ENCODE data around the gene NAA38.

Gene NAA38

GRCh38 chr17:7840441-7840840 lies 16.9 kb downstream of the NAA38 start:
- no peak for DNase-seq (ENCODE audit: low spot score)

DNA sequence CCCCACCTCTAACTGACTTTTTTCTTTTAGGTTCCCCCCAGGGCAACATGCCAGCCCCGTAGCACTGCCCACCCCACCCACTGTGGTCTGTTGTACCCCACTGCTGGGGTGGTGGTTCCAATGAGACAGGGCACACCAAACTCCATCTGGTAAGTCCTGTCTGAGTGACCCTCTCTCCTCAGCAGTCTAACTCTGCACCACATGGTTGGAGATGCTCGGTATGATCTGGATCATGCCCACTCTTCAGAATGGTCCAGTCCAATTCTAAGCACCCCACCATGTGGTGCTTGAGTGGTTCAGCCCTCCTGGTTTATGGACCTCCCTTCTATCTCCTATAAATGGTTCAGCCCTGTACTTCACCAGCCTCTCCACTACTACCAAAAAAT lies 17.5 kb downstream of the NAA38 start:
- DNase-seq (ENCODE audit: low spot score) = peak; percentile 23

DNA sequence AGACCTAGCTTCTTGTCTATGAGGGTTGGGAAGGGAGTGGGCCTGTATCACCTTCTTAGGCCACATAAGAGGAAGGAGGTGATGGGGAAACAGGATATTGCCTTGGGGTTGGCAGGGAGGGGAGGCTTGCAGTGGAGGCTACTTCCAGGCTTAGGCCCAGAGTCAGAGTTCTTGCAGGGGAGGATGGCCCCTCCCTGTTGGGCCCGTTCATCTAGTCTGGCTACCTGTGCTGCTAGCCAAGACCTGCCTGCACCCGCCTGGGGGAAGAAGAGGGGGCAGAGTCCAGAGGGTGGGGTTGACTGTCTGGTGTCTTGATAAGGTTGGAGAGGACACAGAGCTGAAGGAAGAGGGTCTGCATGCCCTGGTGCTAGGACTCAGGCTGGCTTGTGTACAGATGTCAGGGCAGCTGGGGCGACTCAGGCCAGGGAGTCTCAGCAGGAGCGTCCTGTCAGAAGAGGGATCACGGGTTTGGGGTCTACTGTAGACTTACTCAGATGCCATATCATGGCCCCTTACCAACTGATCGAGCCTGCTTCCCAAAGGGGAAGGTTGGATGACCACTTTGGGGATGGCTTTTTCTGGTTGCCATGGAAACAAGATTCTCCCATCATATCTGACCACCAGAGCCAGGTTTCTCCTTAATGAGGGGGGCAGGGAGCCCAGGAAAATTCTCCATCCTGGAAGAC lies 18.0 kb downstream of the NAA38 start:
- DNase-seq (ENCODE audit: low spot score) = no peak

- DNase-seq (ENCODE audit: low spot score) = peak; percentile 30
Observed at GRCh38 chr17:7838090-7839075, 19.0 kb downstream of the NAA38 start.

DNA sequence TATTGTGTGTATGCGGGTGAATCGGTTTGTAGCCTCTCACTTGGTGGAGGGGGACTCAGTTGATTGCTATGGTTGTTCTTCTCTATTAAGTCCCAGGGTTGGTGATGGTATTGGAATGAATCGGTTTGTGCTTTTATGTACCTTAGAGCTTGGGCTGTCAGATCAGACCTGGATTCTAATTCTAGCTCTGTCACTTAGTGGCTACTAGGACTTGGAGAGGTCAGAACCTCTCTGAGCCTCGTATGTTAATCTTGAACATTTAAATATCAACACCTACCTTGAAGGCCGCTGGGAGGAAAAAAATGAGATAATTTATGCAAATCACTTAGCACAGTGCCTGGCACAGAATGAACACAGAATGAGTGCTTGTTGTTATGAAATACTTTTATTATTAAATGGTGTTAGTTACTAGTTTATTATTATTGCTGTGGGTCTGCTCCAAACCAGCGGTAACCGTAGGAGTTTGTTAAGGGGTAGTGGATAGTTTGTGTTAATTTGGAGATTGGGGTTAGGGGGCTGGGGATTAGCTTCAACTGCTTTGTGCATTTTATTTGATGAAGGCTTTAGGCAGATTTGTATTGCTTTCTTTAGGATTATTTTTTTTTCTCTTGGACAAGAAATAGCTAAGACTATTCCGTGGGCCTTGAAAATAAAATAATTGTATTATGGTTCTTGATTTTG lies 19.8 kb downstream of the NAA38 start:
- peak; percentile 30 for DNase-seq (ENCODE audit: low spot score)

DNA sequence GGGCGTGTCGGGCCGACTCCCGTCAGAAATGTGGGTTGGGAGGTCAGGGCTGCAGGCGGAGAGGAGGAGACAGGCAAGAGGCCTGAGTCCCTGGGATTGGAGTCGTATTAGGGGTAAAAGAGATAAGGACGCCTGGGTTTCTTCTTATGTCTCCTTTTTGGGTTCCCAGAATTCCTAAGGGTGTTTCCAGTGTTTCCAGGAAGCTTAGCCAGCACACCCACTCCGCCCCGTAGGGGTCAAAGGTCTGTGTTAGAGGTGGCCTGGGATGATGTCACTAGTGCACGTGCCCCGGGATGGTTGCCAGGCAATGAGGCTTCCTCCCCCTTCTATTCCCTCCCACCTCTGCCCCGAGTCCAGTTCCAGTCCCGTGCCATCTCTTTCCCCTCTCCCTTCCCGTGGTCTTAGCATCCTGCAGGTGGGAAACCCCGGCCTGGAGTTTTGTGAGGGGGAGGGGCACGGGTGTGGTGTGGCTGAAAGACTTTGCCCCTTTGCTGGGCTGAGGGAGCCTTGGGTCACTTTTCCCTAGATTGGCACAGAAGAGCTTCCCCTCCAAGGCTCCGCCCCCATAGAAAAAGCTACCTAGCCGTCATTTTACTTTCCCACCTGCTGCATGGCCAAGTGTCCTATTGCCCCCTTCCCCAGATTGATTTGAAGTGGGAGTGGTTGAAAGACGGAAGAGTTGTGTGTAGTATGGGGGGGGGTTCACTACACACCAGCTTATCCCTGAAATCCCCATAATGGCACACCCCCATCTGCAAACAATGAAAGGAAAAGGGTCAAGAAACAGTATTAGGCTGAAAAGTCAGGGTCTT lies 20.6 kb downstream of the NAA38 start:
- peak; percentile 96 for DNase-seq (ENCODE audit: low spot score)

DNA sequence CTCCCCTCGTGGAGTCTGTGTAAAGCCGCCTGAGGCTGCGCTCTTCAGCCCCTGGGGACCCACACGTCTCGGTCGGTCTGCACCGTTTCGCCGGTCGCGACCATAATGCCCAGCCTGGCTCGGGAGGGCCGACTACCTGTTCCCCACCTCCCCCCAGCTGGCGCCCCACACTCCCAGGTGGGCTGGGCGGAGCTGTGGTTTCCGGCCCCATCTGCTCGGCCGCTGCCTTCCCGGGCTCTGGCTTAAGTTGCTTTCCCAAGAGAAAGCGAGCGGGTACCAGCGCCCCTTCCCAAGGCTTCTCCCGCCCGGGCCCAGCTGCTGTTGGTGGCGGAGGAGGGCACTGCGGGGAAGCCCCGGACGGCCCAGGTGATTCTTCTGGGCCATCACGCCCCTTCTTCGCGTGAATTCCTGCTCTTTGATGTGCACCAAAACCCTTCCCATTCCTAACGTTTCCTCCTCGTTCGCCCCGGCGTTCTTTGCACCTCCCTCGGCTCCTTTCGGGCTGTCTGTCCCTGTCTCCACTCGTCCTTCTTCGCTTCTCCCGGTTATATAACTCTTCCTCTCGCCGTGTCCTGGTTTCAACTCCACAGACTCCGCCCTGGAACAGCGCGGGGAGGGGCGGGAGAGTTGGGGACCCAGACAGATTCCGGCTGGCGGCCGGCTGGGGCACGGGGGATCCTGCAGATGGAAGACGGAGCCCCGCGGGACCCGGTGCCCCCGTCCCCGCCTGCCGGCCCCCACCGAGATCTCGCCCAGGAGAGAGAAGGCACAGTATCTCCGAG lies 21.4 kb downstream of the NAA38 start:
- DNase-seq (ENCODE audit: low spot score) = peak; percentile 35

- peak; percentile 97 for DNase-seq (ENCODE audit: low spot score)
Observed at GRCh38 chr17:7834957-7835813, 22.2 kb downstream of the NAA38 start.

DNA sequence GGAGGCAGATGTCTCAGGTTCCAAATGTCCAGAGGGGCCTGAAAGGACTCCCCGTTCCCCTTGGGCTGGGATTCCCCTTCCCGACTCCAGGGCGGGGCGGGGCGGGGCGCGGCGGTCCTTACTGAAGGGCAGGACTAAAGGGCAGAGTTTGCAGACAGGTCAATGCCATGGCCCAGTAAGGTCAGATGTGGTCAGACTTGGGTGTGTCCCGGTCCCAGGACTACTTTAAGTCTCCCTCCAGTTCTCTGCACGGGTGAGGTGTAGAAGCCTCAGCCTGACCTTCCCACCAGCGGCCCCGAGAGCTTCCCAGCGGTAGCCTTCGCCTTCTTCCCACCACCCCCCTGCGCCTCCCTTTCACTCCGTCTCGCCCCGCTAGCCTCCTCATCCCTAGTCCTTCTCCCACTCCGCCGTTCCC lies 22.8 kb downstream of the NAA38 start:
- DNase-seq (ENCODE audit: low spot score) = no peak

DNA sequence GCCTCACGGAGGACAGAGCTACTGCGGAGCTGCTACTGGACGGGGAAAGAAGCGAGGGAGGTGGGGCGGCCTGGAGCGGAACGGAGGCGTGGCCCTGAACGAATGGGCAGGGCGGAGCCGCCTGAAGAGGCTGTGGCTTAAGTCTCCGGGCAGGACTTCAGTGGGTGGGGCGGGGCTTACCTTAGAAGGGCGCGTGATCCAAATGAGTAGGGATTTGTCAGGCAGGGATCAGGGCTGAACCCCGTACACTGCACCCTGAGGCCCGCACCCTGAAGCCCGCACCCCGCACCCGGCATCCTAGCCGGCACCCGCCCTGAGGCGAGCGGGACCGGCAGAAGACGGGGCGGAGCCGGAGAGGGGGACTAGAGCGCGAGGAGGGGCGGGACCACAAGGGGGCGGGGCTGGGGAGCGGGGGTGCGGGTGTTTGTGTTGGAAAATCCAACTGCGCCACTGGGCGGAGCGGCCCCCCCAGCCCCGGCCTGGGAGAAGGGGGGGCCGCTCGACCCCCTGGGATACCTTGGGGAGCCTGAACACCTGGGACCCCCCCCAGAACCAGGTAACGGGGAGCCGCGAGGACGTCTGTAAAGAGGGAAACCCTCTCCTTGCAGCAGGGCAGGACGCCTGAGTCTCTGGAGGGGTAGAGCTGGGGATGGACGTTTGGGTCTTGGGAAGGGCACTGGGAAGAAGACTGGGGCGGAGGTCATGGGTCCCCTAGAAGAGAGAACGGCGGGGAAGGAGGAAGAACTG lies 23.4 kb downstream of the NAA38 start, which contains the start of gene KDM6B:
TSS of gene KDM6B (plus strand) at position 423 of the 747 bp plus-strand sequence. CDS start 11,338 bp downstream, outside the sequence.
- peak; percentile 79 for DNase-seq (ENCODE audit: low spot score)

GRCh38 chr17:7833011-7833794 lies 24.2 kb downstream of the NAA38 start:
- no peak for DNase-seq (ENCODE audit: low spot score)

- DNase-seq (ENCODE audit: low spot score) = no peak
Observed at GRCh38 chr17:7832431-7832830, 24.9 kb downstream of the NAA38 start.

- no peak for DNase-seq (ENCODE audit: low spot score)
Observed at GRCh38 chr17:7831233-7831632, 26.1 kb downstream of the NAA38 start.

GRCh38 chr17:7830616-7831015 lies 26.7 kb downstream of the NAA38 start:
- DNase-seq (ENCODE audit: low spot score) = no peak

DNA sequence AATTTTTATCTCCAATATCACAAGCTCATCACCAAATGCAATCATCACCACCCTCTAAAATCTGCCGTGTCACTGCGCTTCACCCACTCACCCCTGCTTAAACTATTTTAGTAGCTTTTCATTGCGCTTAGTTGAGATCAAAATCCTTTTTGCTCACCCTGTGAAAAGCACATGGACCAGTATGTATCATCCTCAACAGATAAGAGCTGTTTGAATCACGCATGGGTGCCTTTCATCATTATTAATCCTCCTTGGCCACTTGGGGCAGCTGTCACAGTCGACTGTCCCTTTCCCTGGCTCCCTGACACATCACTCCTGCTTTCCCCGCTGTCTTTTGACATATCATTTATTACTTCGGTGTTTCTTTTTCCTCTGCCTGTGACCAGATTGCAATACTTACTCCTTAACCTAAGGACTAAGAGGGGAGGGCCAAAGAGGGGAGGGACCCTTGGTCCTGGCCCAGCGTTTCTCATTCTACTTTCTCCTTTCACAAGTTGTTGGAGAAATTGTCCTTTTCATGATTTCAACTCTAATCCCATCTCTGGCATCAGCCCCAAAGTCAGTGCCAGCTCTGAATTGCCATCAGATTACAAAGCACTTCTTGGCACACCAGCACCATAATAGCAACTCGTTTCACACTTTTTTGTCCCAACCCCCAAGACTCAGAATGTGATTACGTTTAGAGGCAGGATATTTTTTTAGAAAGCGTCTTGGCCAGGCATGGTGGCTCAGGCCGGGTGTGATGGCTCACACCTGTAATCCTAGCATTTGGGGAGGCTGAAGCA lies 32.0 kb downstream of the NAA38 start:
- DNase-seq (ENCODE audit: low spot score) = no peak

DNA sequence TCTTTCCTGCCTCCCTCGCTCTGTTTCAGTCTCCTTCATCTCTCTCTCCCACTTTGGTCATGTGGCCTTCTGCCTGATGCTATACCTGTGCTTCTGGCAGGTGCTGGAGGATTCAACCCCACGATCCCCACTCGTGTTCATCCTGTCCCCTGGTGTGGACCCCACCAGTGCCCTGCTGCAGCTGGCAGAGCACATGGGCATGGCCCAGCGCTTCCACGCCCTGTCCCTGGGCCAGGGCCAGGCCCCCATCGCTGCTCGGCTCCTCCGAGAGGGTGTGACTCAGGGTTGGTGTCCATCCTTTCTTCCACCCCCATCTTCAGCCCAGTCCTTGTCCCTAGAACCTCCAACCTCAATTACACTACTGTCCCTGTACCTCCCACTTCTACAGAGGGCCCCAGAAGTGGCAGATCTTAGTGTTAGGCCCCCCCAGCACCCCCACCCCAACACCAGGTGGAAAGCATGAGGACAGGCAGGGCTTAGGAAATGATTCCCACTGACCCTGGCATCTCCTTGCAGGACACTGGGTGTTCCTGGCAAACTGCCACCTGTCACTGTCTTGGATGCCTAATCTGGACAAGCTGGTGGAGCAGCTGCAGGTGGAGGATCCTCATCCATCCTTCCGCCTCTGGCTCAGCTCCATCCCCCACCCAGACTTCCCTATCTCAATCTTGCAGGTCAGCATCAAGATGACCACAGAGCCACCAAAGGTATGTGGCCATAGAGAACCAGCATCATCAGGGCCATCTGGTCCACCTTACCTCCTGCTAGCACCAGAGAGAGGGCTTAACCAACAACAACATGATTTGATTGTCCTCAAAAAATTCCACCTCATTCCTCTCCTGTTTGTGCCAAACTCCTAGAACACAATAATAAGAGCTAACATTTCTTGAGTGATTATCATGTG lies 33.1 kb downstream of the NAA38 start:
- DNase-seq (ENCODE audit: low spot score) = no peak
